SW 1271 (cell line): ENCODE data around the gene BOLA2B.

Source experiments
- DNase-seq, 2 experiments: peaks; one replicate each; lab custom pipeline; 2025; lab: John Stamatoyannopoulos, UW

Gene BOLA2B

GRCh38 chr16:30143347-30143702 is 50.1 kb downstream of the BOLA2B start:
- no peak for DNase-seq
